SU-DHL-6 (cell line): Measurements from ENCODE around the gene PSORS1C1.
"Not testable (repeated sequence)": the region's sequence is repeated elsewhere in the genome, so short reads cannot be mapped to it uniquely, and the experiment has no call there.

ENCODE experiments used
- H2AFZ ChIP-seq: fragments of 200-600 bp; sonication (generic); 2 replicates; pipeline ENCODE4 v1.6.1; 2014; ENCODE audit warnings: low read depth, mild to moderate bottlenecking, moderate library complexity, mixed read lengths, antibody characterized with exemption, low read length; ENCODE audit not compliant: severe bottlenecking
- H3F3A ChIP-seq: fragments of 200-600 bp; shearing (Covaris generic); 2 replicates; pipeline ENCODE4 v1.6.0; 2016; ENCODE audit warnings: antibody characterized with exemption, mild to moderate bottlenecking; ENCODE audit not compliant: insufficient read depth
- H3K27ac ChIP-seq: fragments of 200-600 bp; sonication (generic); 2 replicates; pipeline ENCODE4 v1.5.1; 2016; ENCODE audit warnings: low read depth, mild to moderate bottlenecking, low read length, moderate library complexity, mixed read lengths
- H3K27me3 ChIP-seq: fragments of 200-600 bp; sonication (generic), shearing (Covaris generic); 2 replicates; pipeline ENCODE4 v1.6.0; 2014; ENCODE audit warnings: mild to moderate bottlenecking, low read length
- H3K36me3 ChIP-seq: fragments of 200-600 bp; sonication (generic); 2 replicates; pipeline ENCODE4 v1.6.1; 2014; ENCODE audit warnings: mild to moderate bottlenecking, low read length, mixed read lengths
- H3K4me2 ChIP-seq: fragments of 300-600, 200-600 bp; shearing (Covaris generic), sonication (generic); 2 replicates; pipeline ENCODE4 v1.6.0; 2014; ENCODE audit warnings: low read length, low read depth, mild to moderate bottlenecking; ENCODE audit not compliant: poor library complexity, severe bottlenecking
- H3K4me3 ChIP-seq: fragments of 200-600 bp; sonication (generic); 2 replicates; pipeline ENCODE4 v1.5.1; 2014; ENCODE audit warnings: antibody characterized with exemption, low read length, mild to moderate bottlenecking, mixed read lengths; ENCODE audit not compliant: insufficient read depth, poor library complexity, severe bottlenecking
- H3K79me2 ChIP-seq: fragments of 200-600 bp; sonication (generic); 2 replicates; pipeline ENCODE4 v1.6.1; 2014; ENCODE audit warnings: mild to moderate bottlenecking, low read length, moderate library complexity; ENCODE audit not compliant: insufficient read depth
- H3K9ac ChIP-seq: fragments of 200-600 bp; sonication (generic); 2 replicates; pipeline ENCODE4 v1.7.0; 2014; ENCODE audit warnings: mild to moderate bottlenecking, low read length
- H3K9me2 ChIP-seq: fragments of 200-600 bp; sonication (generic); replicated peaks from 2 replicates; pipeline ENCODE4 v1.6.1; 2014; ENCODE audit warnings: low read length; ENCODE audit not compliant: insufficient read depth
- H3K9me3 ChIP-seq: fragments of 200-600 bp; sonication (generic); 2 replicates; pipeline ENCODE4 v1.6.1; 2014; ENCODE audit warnings: low read length, mixed read lengths; ENCODE audit not compliant: insufficient read depth
- H4K20me1 ChIP-seq: fragments of 200-600 bp; sonication (generic); 2 replicates; pipeline ENCODE4 v1.6.1; 2014; ENCODE audit warnings: low read depth, mild to moderate bottlenecking, antibody characterized with exemption, low read length, moderate library complexity, mixed read lengths
- CTCF ChIP-seq: fragments of 200-600 bp; sonication (generic); IDR thresholded peaks from one replicate; pipeline ENCODE4 v1.5.1; 2017; ENCODE audit warnings: antibody characterized with exemption, mild to moderate bottlenecking, low read length, moderate library complexity; ENCODE audit not compliant: insufficient read depth, poor library complexity, severe bottlenecking
- EZH2phosphoT487 ChIP-seq: fragments of 200-600 bp; sonication (generic), shearing (Covaris generic); conservative IDR thresholded peaks from 2 replicates; pipeline ENCODE4 v1.6.1; 2018; ENCODE audit warnings: mild to moderate bottlenecking, antibody characterized with exemption, low read length, moderate library complexity, mixed read lengths

The PSORS1C1 gene

GRCh38 chr6:31165986-31166385, 51.4 kb downstream of the PSORS1C1 start:
- no peaks in the 10 kb centered on the region for H3K9me3 ChIP-seq
- no peak overlapping the region for H3K4me2 ChIP-seq
- no peak overlapping the region for H2AFZ ChIP-seq
- no peaks in the 10 kb centered on the region for H3K9me2 ChIP-seq
- H3K4me3 ChIP-seq = no peak overlapping the region
- no peaks in the 10 kb centered on the region for H4K20me1 ChIP-seq
- H3K27me3 ChIP-seq = no peaks in the 10 kb centered on the region
- no peaks in the 10 kb centered on the region; the same call in 1 of the 2 replicates for H3K79me2 ChIP-seq
- 0 out of 2 replicates have a peak, but pooled peaks cover 5% of the 10 kb centered on the region for H3F3A ChIP-seq
- no peak for TF ChIP-seq CTCF
- TF ChIP-seq EZH2phosphoT487 = no peak
- H3K9ac ChIP-seq = no peak overlapping the region
- H3K27ac ChIP-seq = no peak overlapping the region
- 0 out of 2 replicates have a peak, but pooled peaks cover 9% of the 10 kb centered on the region for H3K36me3 ChIP-seq

- Histone ChIP-seq H3K4me2 (no peak overlapping the region), H3K36me3 (0 out of 2 replicates have a peak, but pooled peaks cover 3% of the 10 kb centered on the region), H3K9me3 (no peaks in the 10 kb centered on the region), H3K4me3 (no peak overlapping the region), H3K79me2 (no peaks in the 10 kb centered on the region), H3K9me2 (no peaks in the 10 kb centered on the region), H3K27ac (no peak overlapping the region), H3F3A (0 out of 2 replicates have a peak, but pooled peaks cover 5% of the 10 kb centered on the region), H3K27me3 (no peaks in the 10 kb centered on the region), H3K9ac (no peak overlapping the region), H4K20me1 (no peaks in the 10 kb centered on the region), H2AFZ (no peak overlapping the region)
- no peak for TF ChIP-seq EZH2phosphoT487
- no peak for TF ChIP-seq CTCF
These were observed 54.0 kb downstream of the PSORS1C1 start for GRCh38 chr6:31168606-31169005.

- no peaks in the 10 kb centered on the region for H3K79me2 ChIP-seq
- H3K27me3 ChIP-seq = no peaks in the 10 kb centered on the region
- H3F3A ChIP-seq = no peaks in the 10 kb centered on the region
- H3K9me3 ChIP-seq = no peaks in the 10 kb centered on the region
- H3K27ac ChIP-seq = no peak overlapping the region
- no peak overlapping the region for H3K4me2 ChIP-seq
- no peak for TF ChIP-seq EZH2phosphoT487
- no peak for TF ChIP-seq CTCF
- H3K9me2 ChIP-seq = no peaks in the 10 kb centered on the region
- H3K9ac ChIP-seq = no peak overlapping the region
- H3K36me3 ChIP-seq = no peaks in the 10 kb centered on the region
- H4K20me1 ChIP-seq = no peaks in the 10 kb centered on the region
- H3K4me3 ChIP-seq = no peak overlapping the region
- no peak overlapping the region for H2AFZ ChIP-seq
These were observed 54.7 kb downstream of the PSORS1C1 start for GRCh38 chr6:31169123-31169857.

GRCh38 chr6:31169858-31170599, 55.4 kb downstream of the PSORS1C1 start:
- H4K20me1 ChIP-seq, H3K4me3 ChIP-seq, H3K9ac ChIP-seq, H3K9me2 ChIP-seq, H3K27me3 ChIP-seq, H2AFZ ChIP-seq, H3K27ac ChIP-seq, H3F3A ChIP-seq, H3K79me2 ChIP-seq, H3K4me2 ChIP-seq, H3K36me3 ChIP-seq, H3K9me3 ChIP-seq: not testable (repeated sequence)
